H1 (cell line): ENCODE results near the gene DVL1. TPM values are rescaled to one million over a fixed set of nuclear protein-coding genes. Genes with fewer than 3 reads are reported as not detected.
"Not testable (repeated sequence)": the region's sequence is repeated elsewhere in the genome, so short reads cannot be mapped to it uniquely, and the experiment has no call there.

ENCODE experiments used
- CTCF ChIA-PET: fragments of 300-600 bp; sonication (Branson Sonifier 250); formaldehyde crosslinking; loops from one replicate; lab custom pipeline; 2021; ENCODE audit not compliant: partially characterized antibody; lab: Charles Lee
- POLR2A ChIA-PET: fragments of 300-600 bp; sonication (Branson Sonifier 250); formaldehyde crosslinking; loops from one replicate; lab custom pipeline; 2021; ENCODE audit warnings: inconsistent platforms; ENCODE audit not compliant: partially characterized antibody; lab: Charles Lee
- DNase-seq, 2 experiments: peaks; one replicate each; pipeline versions ENCODE4 v3.0.0 to v3.0.0-alpha.2; 2010 to 2022; ENCODE audit warnings: low spot score in 2 of 2, low read depth in 1 of 2, mixed read lengths in 1 of 2
- FAIRE-seq: peaks from 2 replicates; lab custom pipeline; 2011; peaks lifted over from hg19 to GRCh38; lab: Jason Lieb, UNC
- H2AFZ ChIP-seq: 2 replicates; pipeline ENCODE4 v1.8.1; 2012; ENCODE audit warnings: low read length, inconsistent platforms
- H2AK5ac ChIP-seq: 2 replicates; pipeline ENCODE4 v1.6.1; 2013; ENCODE audit warnings: low read depth, low read length
- H2BK120ac ChIP-seq: replicated peaks from 2 replicates; pipeline ENCODE3; 2013; ENCODE audit warnings: low read depth, low read length, inconsistent platforms
- H2BK12ac ChIP-seq: 2 replicates; pipeline ENCODE4 v1.6.1; 2013; ENCODE audit warnings: low read depth, low read length
- H2BK15ac ChIP-seq: 2 replicates; pipeline ENCODE4 v1.6.1; 2013; ENCODE audit warnings: low read length
- H2BK20ac ChIP-seq: 2 replicates; pipeline ENCODE4 v1.6.1; 2013; ENCODE audit warnings: low read length
- H2BK5ac ChIP-seq: 2 replicates; pipeline ENCODE4 v1.6.1; 2013; ENCODE audit warnings: low read depth, low read length
- H3K14ac ChIP-seq: 2 replicates; pipeline ENCODE4 v1.6.1; 2013; ENCODE audit warnings: inconsistent platforms; ENCODE audit not compliant: insufficient read length
- H3K18ac ChIP-seq: 2 replicates; pipeline ENCODE4 v1.6.1; 2013; ENCODE audit warnings: low read length; ENCODE audit errors: extremely low read depth
- H3K23ac ChIP-seq: 2 replicates; pipeline ENCODE4 v1.6.1; 2013; ENCODE audit warnings: inconsistent platforms; ENCODE audit not compliant: insufficient read length
- H3K23me2 ChIP-seq: 2 replicates; pipeline ENCODE4 v1.6.1; 2013; ENCODE audit warnings: low read depth, low read length
- H3K27ac ChIP-seq: 2 replicates; pipeline ENCODE4 v1.6.1; 2011; ENCODE audit warnings: low read depth, low read length, inconsistent platforms
- H3K27me3 ChIP-seq, 4 experiments: replicated peaks in 1 of 4; 1 replicate in 1 of 4; 2 replicates in 3 of 4; pipeline versions ENCODE4 v1.6.1 to v1.8.1; 2011 to 2013; ENCODE audit warnings: low read length in 3 of 4, mild to moderate bottlenecking in 3 of 4, inconsistent platforms in 2 of 4, mixed read lengths in 2 of 4, moderate library complexity in 1 of 4; ENCODE audit not compliant: control insufficient read depth in 3 of 4, insufficient read depth in 3 of 4; ENCODE audit errors: extremely low read depth in 1 of 4
- H3K36me3 ChIP-seq, 4 experiments: 2 replicates each; pipeline versions ENCODE4 v1.6.1 to v1.8.1; 2011 to 2013; ENCODE audit warnings: mild to moderate bottlenecking in 4 of 4, low read length in 3 of 4, moderate library complexity in 2 of 4, control low read depth in 1 of 4, inconsistent platforms in 1 of 4; ENCODE audit not compliant: insufficient read depth in 4 of 4, control insufficient read depth in 2 of 4
- H3K4ac ChIP-seq: replicated peaks from 2 replicates; pipeline ENCODE3; 2013; ENCODE audit warnings: low read length, low read depth, mixed read lengths, inconsistent platforms; ENCODE audit not compliant: insufficient read length
- H3K4me1 ChIP-seq, 4 experiments: replicated peaks in 1 of 4; 1 replicate in 1 of 4; 2 replicates in 3 of 4; pipeline versions ENCODE4 v1.6.1 to v1.8.1; 2011 to 2013; ENCODE audit warnings: low read length in 3 of 4, inconsistent platforms in 2 of 4, mixed read lengths in 1 of 4; ENCODE audit not compliant: insufficient read depth in 4 of 4, control insufficient read depth in 3 of 4
- H3K4me2 ChIP-seq, 2 experiments: 2 replicates each; pipeline versions ENCODE4 v1.6.1 to v1.8.1; 2011 to 2013; ENCODE audit warnings: low read depth in 2 of 2, low read length in 2 of 2, control low read depth in 1 of 2, inconsistent platforms in 1 of 2, mild to moderate bottlenecking in 1 of 2; ENCODE audit not compliant: insufficient read depth in 1 of 2
- H3K4me3 ChIP-seq, 4 experiments: fragments of 200-600, 300-600 bp in 1 of 4; sonication (generic), shearing (Covaris generic), sonication (Bioruptor Twin) in 1 of 4; 2 replicates each; pipeline versions ENCODE4 v1.5.1 to v1.8.1; 2011 to 2016; ENCODE audit warnings: low read length in 4 of 4, low read depth in 3 of 4, control low read depth in 2 of 4, inconsistent platforms in 2 of 4, mild to moderate bottlenecking in 2 of 4, mixed read lengths in 1 of 4, moderate library complexity in 1 of 4; ENCODE audit not compliant: insufficient read depth in 2 of 4; ENCODE audit errors: extremely low read depth in 1 of 4
- H3K56ac ChIP-seq: replicated peaks from 2 replicates; pipeline ENCODE3; 2013; ENCODE audit warnings: low read depth, mild to moderate bottlenecking, mixed read lengths, low read length, inconsistent platforms; ENCODE audit not compliant: insufficient read length
- H3K79me1 ChIP-seq: 2 replicates; pipeline ENCODE4 v1.6.1; 2013; ENCODE audit warnings: low read depth, low read length, control low read depth
- H3K79me2 ChIP-seq, 2 experiments: 2 replicates each; pipeline versions ENCODE4 v1.6.1 to v1.8.1; 2012 to 2013; ENCODE audit warnings: low read length in 2 of 2, mild to moderate bottlenecking in 2 of 2, inconsistent platforms in 1 of 2; ENCODE audit not compliant: insufficient read depth in 2 of 2, control insufficient read depth in 1 of 2
- H3K9ac ChIP-seq, 4 experiments: replicated peaks in 1 of 4; 1 replicate in 1 of 4; 2 replicates in 3 of 4; pipeline versions ENCODE4 v1.6.1 to v1.8.1; 2011 to 2013; ENCODE audit warnings: low read depth in 3 of 4, low read length in 3 of 4, control low read depth in 2 of 4, mild to moderate bottlenecking in 2 of 4, moderate library complexity in 2 of 4, inconsistent platforms in 1 of 4; ENCODE audit errors: extremely low read depth in 1 of 4
- H3K9me3 ChIP-seq, 2 experiments: 2 replicates each; pipeline versions ENCODE4 v1.6.1 to v1.8.1; 2012 to 2013; ENCODE audit warnings: mild to moderate bottlenecking in 2 of 2, moderate library complexity in 2 of 2, control low read depth in 1 of 2, inconsistent platforms in 1 of 2, low read depth in 1 of 2, low read length in 1 of 2, mixed read lengths in 1 of 2; ENCODE audit not compliant: insufficient read depth in 2 of 2
- H4K20me1 ChIP-seq, 2 experiments: replicated peaks in 1 of 2; 2 replicates each; pipeline versions ENCODE3 to v1.8.1; 2011 to 2013; ENCODE audit warnings: inconsistent platforms in 2 of 2, low read length in 2 of 2, mild to moderate bottlenecking in 1 of 2; ENCODE audit not compliant: insufficient read depth in 2 of 2, control insufficient read depth in 1 of 2
- H4K5ac ChIP-seq: 2 replicates; pipeline ENCODE4 v1.6.1; 2013; ENCODE audit warnings: low read length, low read depth, mixed read lengths, inconsistent platforms; ENCODE audit not compliant: insufficient read length
- H4K8ac ChIP-seq: 2 replicates; pipeline ENCODE4 v1.8.0; 2013; ENCODE audit warnings: mild to moderate bottlenecking, moderate library complexity, low read length, inconsistent platforms; ENCODE audit not compliant: insufficient read depth; ENCODE audit errors: extremely low read depth
- H4K91ac ChIP-seq: replicated peaks from 2 replicates; pipeline ENCODE3; 2013; ENCODE audit warnings: low read length, mixed read lengths, inconsistent platforms; ENCODE audit not compliant: insufficient read length
- WGBS, 2 experiments: shearing (Covaris generic) in 1 of 2; methylation state at CpG; one replicate each; pipeline versions ENCODE4 v1.1.6 to v1.1.7; 2013 to 2015; ENCODE audit warnings: low lambda C conversion rate in 2 of 2, mixed read lengths in 2 of 2, inconsistent platforms in 1 of 2, low coverage in 1 of 2, missing lambda C conversion rate in 1 of 2; ENCODE audit not compliant: insufficient replicate concordance in 2 of 2, insufficient coverage in 1 of 2, insufficient read length in 1 of 2; ENCODE audit errors: extremely low coverage in 1 of 2, missing lambda C conversion rate in 1 of 2; 5-methylcytosine and 5-hydroxymethylcytosine counted together
- polyA plus RNA-seq, 7 experiments: library from polyadenylated mRNA; depleted of rRNA in 3 of 7; stranded (reverse) in 5 of 7; unstranded in 2 of 7; fragments of >200 nt in 5 of 7; fragments of 200-250 nt in 2 of 7; gene quantifications; 1 replicate in 5 of 7; 2 replicates in 1 of 7; 4 replicates in 1 of 7; pipeline versions ENCODE4 v1.2.1 to v1.2.3, GENCODE V29; 2011 to 2013; ENCODE audit warnings: missing spikeins in 2 of 7, mixed read lengths in 2 of 7
- total RNA-seq: library from RNA; stranded (reverse); fragmentation: NEBNext Ultra II Directional; extraction: Animal tissue kit (Norgen Biotek cat#: 25700); gene quantifications from 2 replicates; pipeline ENCODE4 v1.2.1, GENCODE V29; 2021

DVL1 gene
- total and polyA plus RNA-seq, 2 of the 8 experiments (the other 6 are each of a cell fraction or from before 2014, with no cell fraction given): 39.4 to 58.9 TPM

GRCh38 chr1:1370094-1370493 lies 20.9 kb upstream of the DVL1 start:
- H2AFZ ChIP-seq, H2BK5ac ChIP-seq, H3K4me3 ChIP-seq, FAIRE-seq, H3K36me3 ChIP-seq, H3K27me3 ChIP-seq, H3K27ac ChIP-seq, H3K14ac ChIP-seq, H3K56ac ChIP-seq, H2BK20ac ChIP-seq, H4K8ac ChIP-seq, H2BK120ac ChIP-seq, H3K23ac ChIP-seq, H2BK15ac ChIP-seq, H3K4me2 ChIP-seq, H3K79me1 ChIP-seq, H3K18ac ChIP-seq, H3K9ac ChIP-seq, DNase-seq, H3K4ac ChIP-seq, H2AK5ac ChIP-seq, H4K5ac ChIP-seq, H4K91ac ChIP-seq, H2BK12ac ChIP-seq: not testable (repeated sequence)
- POLR2A ChIA-PET: interaction anchor here (0.7 to 33.4 kb wide), 8 partner anchors 11 to 136 kb away, joined by 3 to 719 read pairs (median 13); partner anchors contain the start of genes CCNL2, MRPL20 and MXRA8
- Histone ChIP-seq H3K9me3 (peaks cover 12 to 18% of the 10 kb centered on the region in 2 experiments; a peak in 3 of 4 replicates), H3K4me1 (peaks cover 0 to 12% (median 9%) of the 10 kb centered on the region in 4 experiments; a peak in 5 of 7 replicates), H3K23me2 (peaks cover 24% of the 10 kb centered on the region; the same call in 1 of the 2 replicates), H4K20me1 (peaks cover 0 to 17% of the 10 kb centered on the region in 2 experiments), H3K79me2 (peaks cover 5 to 17% of the 10 kb centered on the region in 2 experiments; a peak in 3 of 4 replicates)
- WGBS, 2 experiments: 95% methylated on average over 14 of the region's 14 CpGs; no CpG with 5 or more reads in 1 of the 2 experiments
- CTCF ChIA-PET: interaction anchor here (0.6 to 4.5 kb wide), 12 partner anchors 11 to 296 kb away, joined by 3 to 40 read pairs (median 4); partner anchors contain the start of genes DVL1 and MXRA8
